Raji (cell line): Measurements from ENCODE around the gene CACNB2.

ENCODE experiments used
- POLR2A ChIP-seq: IDR thresholded peaks from 2 replicates; pipeline ENCODE4 v1.6.1; 2011; ENCODE audit warnings: low read depth, low read length, control low read depth; ENCODE audit not compliant: insufficient read depth

Gene CACNB2

DNA sequence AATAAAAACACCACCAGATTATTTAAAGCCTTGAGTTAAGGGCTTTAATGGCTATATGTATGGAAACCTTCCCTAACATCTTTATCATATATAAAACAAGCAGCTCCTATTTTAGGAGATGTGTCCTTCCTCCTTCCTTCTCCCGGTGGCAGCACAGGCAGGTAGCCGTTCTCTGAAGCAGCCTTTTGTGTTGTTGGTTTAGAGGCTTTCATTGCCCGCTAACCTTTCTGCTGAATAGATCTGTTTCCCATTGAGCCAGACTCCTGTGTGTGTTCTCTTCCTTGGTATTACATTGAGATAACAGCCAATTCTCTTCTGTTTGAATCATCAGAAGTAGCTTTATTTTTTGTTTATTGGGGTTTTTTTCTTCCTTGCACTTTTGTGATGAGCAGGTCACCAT is 131.3 kb downstream of the CACNB2 start:
- TF ChIP-seq POLR2A = no peak

DNA sequence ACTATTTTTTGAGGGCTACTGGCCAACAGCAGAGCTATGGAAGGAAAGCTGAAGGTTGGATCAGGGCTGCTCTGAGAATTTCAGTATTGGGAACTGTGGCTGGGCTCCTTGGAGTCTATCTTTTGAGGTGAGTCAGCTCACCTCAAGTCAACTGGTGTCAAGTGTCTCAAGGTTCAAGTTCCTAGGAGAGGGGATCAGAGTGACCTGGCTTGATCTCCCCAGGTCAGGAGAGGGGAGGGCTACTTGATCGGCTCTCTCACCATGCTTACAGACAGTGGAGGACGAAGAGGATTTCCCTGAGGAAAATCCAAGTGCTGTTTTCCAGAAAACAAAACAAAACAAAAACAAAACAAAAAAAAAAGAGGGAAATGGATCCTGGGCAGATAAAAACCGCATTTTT is 132.8 kb downstream of the CACNB2 start:
- no peak for TF ChIP-seq POLR2A

GRCh38 chr10:18278181-18278580 is 138.0 kb downstream of the CACNB2 start:
- no peak for TF ChIP-seq POLR2A

- TF ChIP-seq POLR2A = no peak
These were observed 138.9 kb downstream of the CACNB2 start for GRCh38 chr10:18279173-18279572.

- no peak for TF ChIP-seq POLR2A
These were observed 141.9 kb downstream of the CACNB2 start for GRCh38 chr10:18282094-18282493.

DNA sequence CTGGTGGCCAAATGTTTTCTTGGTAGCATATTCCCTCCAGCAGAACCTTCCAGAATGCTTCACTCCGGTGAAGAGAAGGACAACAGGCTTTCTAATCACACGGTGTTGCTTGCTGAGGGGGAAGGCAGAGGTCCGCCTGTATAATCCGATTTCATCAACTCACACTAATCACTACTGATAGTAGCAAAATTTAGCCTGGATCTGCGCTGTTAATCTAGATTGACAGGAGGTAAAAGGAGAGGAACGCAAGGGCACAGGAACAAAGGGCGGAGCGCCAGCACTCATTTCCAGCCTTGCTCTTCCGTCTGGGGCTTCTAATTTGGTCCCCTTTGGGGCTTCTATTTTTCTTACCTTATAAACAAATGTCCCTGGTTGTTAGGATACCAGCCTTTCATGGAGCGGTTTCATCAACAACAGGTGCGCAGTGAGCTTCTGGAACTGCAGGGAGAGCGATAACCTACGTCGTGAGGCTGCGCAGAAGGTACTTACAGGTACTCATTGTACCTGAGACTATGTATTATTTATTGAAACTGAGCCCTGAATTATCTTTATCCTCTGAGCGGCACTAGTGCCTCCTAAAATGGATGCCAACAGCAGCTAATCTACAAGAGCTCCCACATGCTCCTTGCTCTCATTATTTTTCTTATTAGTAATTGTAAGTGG is 150.6 kb downstream of the CACNB2 start:
- TF ChIP-seq POLR2A = no peak

DNA sequence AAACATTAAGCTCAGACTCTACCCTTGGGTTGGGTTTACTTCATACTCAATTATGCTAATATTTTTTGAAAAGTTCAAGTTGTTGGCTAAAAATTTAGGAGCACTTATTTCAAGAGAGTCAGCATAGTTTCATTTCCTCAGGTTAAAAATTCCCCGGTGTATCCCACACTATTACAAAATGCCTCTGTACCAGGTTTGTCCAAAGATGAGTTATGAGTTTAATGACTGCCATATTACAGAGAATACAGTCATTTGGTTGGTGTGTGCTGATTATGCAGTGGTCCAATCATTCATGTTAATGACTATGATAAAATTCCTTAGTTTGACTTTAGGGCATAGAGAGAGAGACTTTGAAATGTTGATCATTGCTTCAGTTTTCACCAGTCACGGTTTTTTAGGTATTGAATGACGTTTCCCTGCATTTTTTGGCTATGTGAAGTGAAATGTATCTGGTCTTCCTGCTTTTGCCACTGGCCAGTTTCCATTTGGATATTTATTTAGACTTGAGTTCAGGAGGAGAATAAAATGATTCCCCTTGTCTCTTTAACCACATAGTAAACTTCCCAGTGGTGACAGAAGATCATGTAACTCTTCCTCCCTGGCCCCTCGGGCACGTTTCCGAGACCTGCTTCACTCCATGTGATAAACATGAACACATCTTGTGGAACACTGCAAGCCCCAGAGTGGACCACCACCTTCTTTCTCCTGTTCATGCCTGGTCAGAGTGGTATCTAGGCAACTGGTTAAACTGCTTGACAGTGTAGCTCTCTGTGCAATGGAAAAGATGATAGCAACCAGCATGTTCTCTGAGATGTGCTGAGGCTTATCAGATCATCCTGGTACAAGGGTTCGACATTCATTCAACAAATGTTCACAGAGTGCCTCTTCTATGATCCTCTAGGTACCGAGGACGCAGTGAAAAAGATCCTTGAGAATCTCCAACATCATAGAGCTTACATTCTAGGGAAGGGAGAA is 153.6 kb downstream of the CACNB2 start:
- TF ChIP-seq POLR2A = no peak

- TF ChIP-seq POLR2A = no peak
These were observed 154.4 kb downstream of the CACNB2 start for GRCh38 chr10:18294633-18295032.

GRCh38 chr10:18297659-18298058 is 157.4 kb downstream of the CACNB2 start:
- no peak for TF ChIP-seq POLR2A

DNA sequence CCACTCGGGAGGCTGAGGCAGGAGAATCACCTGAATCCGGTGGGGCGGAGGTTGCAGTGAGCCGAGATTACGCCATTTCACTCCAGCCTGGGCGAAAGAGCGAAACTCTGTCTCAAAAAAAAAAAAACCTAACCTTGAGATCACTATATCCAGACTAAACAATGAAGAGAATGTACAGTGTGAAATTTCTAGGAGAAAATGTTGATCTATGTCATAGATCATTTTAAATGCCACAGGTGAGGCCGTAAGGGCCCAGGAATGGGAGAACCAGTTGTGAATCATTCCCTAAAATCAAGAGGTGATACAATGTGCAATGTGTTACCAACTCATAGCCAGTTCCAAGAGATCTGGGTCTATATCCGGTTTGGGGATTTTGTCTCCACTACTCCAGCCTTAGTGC is 158.0 kb downstream of the CACNB2 start:
- no peak for TF ChIP-seq POLR2A

DNA sequence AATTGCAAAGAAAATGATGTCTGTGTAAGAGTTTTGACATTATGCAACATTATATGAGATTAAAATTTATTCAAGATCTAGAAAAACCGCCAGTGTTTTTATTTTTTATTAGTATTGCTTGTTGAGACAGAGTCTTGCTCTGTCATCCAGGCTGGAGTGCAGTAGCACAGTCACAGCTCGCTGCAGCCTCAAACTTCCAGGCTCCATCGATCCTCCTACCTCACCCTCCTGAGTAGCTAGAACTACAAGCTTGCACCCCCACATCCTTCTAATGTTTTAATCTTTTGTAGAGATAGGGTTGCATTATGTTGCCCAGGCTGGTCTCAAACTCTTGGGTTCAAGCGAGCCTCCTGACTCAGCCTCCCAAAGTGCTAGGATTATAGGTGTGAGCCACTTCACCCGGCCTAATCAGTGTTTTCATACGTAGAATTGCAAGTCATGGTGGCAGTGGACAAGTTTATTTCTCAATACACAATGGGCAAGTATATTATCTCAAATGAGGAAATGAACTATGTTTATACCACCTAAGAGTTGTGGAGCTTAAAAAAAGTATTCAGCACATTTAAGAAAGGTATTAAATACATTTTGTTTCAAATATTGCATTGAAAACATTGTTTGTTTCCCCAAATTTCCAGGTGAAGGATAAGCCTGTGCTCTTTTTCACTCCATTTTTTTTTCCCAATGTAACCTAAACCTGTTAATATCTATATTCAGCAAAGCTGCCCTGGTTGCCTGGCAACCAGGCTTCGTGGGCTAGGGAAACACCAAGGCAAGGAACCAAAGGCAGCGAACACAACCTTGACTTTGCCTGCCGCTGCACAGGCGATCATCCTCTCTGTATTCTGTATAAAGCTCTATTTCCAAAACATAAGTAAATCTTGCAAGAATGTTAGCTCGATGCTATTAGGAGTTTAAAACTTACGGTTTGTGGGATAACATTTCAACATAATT is 163.9 kb downstream of the CACNB2 start:
- TF ChIP-seq POLR2A = no peak

DNA sequence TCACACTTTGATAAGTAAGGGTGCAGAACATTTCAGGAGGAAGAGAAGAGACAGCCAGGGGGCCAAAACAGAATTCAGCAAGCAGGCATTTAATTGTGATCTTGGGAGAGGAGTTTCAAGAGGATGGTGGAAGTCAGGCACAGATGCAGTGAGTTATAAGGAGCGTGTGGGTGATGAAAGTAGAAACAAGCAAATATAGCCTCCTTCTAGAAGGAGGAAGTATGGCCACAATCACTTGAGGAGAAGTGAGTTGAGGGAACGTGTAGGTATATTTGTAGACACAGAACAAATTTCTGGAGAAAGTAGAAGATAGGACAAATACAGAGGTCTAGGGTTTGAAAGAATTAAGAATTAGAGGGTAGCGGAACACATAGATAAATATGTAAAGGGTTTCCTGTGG is 165.8 kb downstream of the CACNB2 start:
- no peak for TF ChIP-seq POLR2A

DNA sequence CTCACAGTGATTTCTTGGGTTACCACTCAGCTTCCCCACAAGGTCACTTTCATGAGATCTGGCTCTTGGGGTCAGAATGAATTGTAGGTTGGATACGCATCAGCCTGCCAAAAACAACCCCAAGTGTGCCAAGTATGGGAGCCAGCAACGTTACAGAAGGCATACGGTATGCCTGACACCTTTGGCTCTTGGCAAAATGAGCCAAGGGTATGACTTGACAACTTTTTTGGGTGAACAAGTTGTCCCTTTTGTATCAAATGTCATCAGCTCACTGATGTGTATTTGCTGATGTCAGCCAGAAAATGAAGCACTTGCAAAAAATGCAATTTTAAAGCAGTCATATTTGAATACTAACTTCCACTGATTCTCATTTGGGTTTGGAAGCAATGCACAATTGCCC is 168.4 kb downstream of the CACNB2 start:
- no peak for TF ChIP-seq POLR2A

- no peak for TF ChIP-seq POLR2A
These were observed 170.5 kb downstream of the CACNB2 start for GRCh38 chr10:18310761-18311160.
